GM12872 (cell line): ENCODE results near the gene TNFRSF14.
A peak's percentile ranks its signal among the peaks of the same experiment; 100 is the strongest.

Experiments
- TF ChIP-seq, protein P1 (sequence below): IDR thresholded peaks from 3 replicates; pipeline ENCODE4 v1.5.1; 2011; ENCODE audit warnings: low read depth, mild to moderate bottlenecking, low read length, moderate library complexity; ENCODE audit not compliant: insufficient read depth

The TNFRSF14 gene

GRCh38 chr1:2594641-2595131, 38.5 kb downstream of the TNFRSF14 start:
- TF ChIP-seq, protein P1, sequence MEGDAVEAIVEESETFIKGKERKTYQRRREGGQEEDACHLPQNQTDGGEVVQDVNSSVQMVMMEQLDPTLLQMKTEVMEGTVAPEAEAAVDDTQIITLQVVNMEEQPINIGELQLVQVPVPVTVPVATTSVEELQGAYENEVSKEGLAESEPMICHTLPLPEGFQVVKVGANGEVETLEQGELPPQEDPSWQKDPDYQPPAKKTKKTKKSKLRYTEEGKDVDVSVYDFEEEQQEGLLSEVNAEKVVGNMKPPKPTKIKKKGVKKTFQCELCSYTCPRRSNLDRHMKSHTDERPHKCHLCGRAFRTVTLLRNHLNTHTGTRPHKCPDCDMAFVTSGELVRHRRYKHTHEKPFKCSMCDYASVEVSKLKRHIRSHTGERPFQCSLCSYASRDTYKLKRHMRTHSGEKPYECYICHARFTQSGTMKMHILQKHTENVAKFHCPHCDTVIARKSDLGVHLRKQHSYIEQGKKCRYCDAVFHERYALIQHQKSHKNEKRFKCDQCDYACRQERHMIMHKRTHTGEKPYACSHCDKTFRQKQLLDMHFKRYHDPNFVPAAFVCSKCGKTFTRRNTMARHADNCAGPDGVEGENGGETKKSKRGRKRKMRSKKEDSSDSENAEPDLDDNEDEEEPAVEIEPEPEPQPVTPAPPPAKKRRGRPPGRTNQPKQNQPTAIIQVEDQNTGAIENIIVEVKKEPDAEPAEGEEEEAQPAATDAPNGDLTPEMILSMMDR: no peak

GRCh38 chr1:2595261-2595811, 39.2 kb downstream of the TNFRSF14 start:
- TF ChIP-seq, protein P1: no peak

- TF ChIP-seq, protein P1: no peak
Observed at GRCh38 chr1:2595812-2596529, 39.8 kb downstream of the TNFRSF14 start.

- TF ChIP-seq, protein P1: no peak
Observed at GRCh38 chr1:2596530-2597333, 40.6 kb downstream of the TNFRSF14 start.

GRCh38 chr1:2597441-2598328, 41.5 kb downstream of the TNFRSF14 start:
- TF ChIP-seq, protein P1: no peak

DNA sequence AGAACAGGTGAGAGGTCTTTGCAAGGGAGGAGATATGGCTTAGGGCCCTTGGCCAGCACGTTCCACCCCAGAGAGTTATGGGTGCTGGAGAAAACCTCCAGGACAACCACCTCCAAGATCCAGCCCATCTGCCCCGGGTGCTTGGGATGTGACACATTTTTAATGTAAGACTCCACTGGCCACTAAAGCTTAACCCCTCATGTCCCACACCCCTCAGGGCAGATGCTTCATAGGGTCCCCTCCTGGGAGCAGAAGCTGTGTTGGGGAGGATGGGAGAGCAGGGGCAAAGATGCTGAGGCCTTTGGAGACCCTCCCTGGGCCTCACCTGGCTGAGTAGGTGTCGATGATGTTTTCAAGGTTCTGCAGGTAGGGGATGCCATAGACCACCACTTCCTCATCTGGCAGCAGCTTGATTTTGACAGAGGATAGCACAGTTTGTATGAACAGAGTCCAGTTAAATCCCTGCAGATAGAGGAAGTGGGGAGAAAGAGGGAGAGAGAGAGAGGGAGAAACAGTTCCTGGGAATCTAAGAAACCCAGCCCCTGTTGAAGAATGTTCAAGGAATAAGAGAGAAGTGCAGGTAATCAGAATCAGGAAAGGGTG, 42.3 kb downstream of the TNFRSF14 start:
- TF ChIP-seq, protein P1: peak; percentile 1; the same call in 1 of the 3 replicates
